GM18520 (cell line): Measurements from ENCODE around the gene MYH7B.

ENCODE experiments used
- ATAC-seq: cut with Tn5 transposase; IDR thresholded peaks from one replicate; pipeline ENCODE4 v1.9.1; 2021; ENCODE audit not compliant: unreplicated experiment

MYH7B gene

GRCh38 chr20:34943808-34944567 is 11.7 kb upstream of the MYH7B start:
- no peak for ATAC-seq

DNA sequence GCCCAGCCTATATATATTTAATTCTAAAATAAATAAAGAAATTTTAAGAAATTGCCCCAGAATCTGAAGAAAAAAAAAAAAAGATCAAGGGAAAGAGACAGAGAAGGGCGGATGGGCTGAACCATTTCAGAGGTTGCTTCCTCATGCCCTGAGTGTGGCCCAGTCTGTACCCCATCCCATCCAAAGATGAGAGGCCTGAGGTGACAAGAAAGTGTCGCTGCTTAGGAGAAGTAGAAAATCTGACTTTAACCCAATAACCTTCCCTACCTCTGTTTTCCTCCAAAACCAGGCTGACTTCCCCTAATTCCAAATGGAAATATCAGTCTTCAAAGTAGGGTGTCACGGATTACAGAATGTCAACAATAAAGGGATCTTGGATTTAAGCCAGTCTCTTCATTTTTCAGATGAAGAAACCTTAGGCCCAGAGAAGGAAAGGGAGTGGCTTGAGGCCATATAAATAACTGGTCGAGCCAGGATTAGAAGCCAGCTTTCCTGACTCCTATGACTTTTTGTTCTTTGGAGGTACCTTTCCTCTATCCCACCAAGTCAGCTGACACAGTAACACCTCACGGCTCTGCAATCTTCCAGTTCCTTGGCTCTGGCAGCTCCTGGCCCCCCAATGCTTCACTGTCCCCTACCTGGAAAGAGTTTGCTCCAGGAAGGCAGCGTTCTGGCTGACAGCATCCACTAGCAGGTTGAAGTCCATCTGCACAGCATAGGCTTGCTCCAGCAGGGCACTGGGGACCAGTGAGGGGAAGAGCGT is 10.2 kb upstream of the MYH7B start:
- ATAC-seq = no peak

DNA sequence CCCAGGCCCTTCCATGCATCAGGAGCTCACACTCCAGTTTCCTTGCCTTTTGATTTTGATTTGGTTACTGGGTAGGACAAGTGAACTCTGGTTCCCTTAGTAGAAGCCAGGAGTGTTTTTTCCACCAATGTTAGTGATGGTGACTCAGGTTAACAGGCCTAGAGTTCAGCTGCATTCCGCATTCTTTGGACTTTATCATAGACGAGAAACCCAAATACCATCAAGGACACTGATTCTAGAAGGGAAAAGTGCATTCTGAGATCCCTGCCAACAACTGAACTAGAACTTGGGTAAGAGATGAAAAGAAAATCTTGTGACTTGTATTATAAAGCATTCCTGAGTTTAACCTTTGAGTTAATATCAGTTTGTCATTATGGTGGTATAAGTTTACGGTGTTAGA is 9.0 kb upstream of the MYH7B start:
- ATAC-seq = no peak

- no peak for ATAC-seq
These were observed 8.3 kb upstream of the MYH7B start for GRCh38 chr20:34947336-34947735.

GRCh38 chr20:34948030-34948429 is 7.6 kb upstream of the MYH7B start:
- no peak for ATAC-seq

DNA sequence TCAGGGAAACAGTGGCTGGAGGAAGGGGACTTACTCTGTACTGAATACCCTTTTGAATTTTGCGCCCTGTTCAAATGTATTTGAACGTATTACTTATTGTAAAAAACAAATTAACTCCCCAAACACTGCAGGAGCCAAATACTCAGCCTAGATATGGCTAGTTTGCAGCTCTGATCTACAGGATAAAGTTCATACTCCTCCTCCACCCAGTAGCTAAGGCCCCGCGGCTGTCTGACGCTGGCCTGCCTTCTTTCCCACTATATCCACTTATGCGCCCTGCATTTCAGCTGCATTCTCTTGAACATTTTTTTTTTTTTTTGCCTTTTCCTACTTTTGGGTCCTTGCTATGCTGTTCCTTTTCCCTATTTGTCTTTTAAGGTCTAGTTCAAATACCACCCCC is 6.5 kb upstream of the MYH7B start:
- ATAC-seq = no peak

DNA sequence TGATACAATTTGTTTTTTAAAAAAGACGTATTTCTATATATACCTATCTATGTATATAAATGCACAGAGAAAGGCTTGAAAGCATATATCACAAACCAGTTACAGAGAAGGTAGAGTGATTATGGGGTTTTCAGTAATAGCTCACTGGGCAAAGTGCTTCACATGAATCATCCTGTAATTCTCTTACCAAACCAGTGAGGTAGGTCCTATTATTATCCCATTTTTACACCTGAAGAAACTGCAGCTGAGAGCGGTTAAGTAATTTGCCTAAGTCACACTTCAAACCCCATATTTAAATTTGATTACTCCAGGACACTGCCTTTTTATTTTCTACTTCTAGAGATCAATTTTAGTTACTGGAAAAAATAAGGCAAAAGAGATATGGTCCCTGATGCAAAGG is 4.4 kb upstream of the MYH7B start:
- ATAC-seq = no peak

DNA sequence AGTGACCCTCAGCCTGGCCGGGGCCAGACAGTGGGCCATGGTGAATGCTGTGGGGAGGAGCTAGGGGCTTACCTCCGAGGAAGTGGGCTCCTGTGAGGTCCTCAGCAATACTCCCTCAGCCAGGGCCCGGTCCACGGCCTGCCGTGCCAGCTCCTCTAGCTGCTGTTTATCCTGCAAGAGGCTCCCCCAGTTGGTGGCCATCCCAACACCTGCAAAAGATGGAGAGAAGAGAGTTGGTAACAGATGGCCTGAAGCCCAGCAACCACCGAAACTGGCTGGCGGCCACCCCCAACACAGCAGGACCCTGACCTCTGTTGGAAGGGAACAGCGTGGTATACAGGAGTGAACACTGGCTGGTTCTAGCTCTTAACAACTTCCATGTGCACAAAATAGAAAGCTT is 4.0 kb upstream of the MYH7B start:
- no peak for ATAC-seq

- ATAC-seq = no peak
These were observed 3.0 kb upstream of the MYH7B start for GRCh38 chr20:34952671-34953070.

DNA sequence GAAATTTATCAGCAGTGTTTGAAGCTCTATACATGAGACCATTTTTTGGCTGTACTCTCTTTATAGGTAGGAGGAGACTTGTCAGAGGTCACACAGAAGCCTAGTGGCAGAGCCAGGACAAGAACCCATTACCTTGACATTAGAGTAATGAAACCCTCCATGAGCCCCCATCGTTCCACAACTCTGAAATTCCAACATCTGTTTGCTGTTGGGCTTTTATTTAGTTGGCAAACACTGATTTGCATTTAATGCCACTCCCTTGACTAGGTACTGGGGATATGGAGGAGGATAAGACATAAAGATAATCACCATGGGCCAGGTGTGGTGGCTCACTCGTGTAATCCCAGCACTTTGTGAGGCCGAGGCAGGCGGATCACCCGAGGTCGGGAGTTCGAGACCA is 1.7 kb upstream of the MYH7B start:
- ATAC-seq = no peak

GRCh38 chr20:34954904-34955230 is 801 bp upstream of the MYH7B start:
- no peak for ATAC-seq

- ATAC-seq = no peak
These were observed 382 bp downstream of the MYH7B start for GRCh38 chr20:34956041-34956458.

- ATAC-seq = no peak
These were observed 1.2 kb downstream of the MYH7B start for GRCh38 chr20:34956751-34957472.

GRCh38 chr20:34964486-34964885 is 8.8 kb downstream of the MYH7B start:
- ATAC-seq = no peak

DNA sequence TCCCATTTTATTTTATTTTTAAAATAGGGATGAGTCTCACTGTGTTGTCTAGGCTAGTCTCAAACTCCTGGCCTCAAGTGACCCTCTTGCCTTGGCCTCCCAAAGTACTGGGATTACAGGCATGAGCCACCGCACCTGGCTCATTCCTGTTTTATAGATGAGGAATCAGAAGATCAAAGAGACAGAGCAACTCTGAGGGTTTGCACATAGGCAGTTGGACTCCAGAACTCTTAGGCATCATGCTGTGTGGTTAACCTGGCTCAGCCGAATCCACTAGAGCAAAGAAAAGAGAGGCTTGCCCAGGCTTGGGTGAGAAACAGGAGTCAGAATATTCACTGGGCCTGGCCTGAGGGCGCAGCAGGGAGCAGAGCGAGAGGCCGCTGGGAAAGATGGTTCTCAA is 9.4 kb downstream of the MYH7B start:
- ATAC-seq = no peak

DNA sequence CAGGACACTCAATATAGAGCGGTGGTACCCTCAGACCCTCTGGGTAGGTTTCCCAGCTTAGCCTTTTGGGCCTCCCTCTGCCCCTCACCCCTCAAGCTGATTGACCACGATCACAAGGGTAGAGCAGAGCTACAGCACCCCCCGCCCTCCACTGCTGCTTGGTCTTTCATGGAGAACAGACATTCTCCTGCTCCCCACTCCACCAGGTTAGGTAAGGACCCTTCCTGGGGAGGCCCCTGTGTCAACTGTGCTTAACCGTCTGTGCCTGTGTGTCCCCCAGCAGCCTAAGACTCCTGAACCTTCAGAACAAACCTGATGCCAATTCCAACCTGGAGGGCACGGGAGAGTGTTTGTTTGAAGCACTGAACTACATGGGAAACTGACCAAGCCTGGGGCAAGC is 11.8 kb downstream of the MYH7B start:
- ATAC-seq = no peak

GRCh38 chr20:34968042-34968775 is 12.5 kb downstream of the MYH7B start:
- ATAC-seq = no peak

DNA sequence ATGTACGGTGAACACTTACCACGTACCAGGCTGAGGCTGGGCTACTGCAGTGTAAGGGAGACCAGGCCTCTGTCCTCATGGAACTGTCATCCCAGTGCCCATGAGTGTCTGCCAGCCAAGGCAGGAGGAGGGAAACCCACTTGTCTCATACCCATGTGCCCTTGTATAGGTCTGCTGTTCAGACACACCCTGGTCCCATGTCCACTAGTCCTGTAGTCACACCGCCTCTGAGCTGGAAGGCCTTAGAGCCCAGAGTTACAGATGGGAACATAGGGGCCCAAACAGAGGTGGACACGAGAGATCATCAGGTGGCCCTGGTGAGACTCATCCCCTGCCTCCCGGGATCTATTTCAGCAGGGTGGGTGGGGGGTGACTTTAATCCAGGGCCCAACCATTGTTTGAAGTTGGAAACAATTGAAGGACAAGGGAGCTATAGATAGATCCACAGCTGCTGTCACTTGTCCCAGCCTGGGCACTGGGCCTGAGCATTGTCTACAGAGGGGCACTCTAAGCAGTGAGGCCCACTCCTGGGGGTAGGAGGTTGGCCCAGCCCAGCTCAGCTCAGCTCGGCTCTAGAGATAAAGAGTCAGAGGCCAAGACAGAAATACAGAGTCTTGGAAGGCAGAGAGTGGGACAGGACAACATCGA is 14.6 kb downstream of the MYH7B start:
- ATAC-seq = no peak

DNA sequence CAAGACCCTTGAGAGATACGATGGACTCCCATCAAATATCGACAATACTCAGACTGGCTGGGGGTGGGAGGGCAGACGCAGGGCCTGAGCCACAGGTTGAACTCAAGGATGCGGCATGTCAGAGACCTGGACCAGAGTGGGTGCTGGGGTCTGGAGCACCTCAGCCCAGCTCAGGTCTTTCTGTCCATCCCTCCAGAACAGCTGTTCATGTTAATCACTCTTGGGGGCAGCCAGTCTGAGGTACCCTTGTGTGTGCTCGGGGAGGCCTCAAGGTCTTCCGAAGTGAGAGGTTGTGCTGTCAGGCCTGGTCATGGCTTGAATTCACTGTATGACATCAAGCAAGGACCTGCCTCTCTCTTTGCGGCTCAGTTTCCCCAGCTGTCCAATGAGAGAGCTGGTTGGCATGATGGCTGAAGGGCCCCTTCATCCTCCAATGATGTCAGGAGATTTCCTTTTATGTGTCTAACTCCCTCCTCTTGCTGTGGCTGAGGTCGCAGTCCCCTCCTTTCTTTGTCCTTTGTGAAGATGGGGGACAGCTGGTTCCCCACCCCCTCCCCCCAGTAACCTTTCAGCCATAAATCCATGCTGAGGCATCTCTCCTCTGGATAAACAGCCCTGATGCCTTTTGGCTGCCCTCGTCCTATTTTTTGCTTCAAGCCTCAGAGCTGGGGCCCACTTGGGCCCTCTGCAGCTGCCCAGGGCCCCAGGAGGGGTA is 15.3 kb downstream of the MYH7B start:
- ATAC-seq = no peak

DNA sequence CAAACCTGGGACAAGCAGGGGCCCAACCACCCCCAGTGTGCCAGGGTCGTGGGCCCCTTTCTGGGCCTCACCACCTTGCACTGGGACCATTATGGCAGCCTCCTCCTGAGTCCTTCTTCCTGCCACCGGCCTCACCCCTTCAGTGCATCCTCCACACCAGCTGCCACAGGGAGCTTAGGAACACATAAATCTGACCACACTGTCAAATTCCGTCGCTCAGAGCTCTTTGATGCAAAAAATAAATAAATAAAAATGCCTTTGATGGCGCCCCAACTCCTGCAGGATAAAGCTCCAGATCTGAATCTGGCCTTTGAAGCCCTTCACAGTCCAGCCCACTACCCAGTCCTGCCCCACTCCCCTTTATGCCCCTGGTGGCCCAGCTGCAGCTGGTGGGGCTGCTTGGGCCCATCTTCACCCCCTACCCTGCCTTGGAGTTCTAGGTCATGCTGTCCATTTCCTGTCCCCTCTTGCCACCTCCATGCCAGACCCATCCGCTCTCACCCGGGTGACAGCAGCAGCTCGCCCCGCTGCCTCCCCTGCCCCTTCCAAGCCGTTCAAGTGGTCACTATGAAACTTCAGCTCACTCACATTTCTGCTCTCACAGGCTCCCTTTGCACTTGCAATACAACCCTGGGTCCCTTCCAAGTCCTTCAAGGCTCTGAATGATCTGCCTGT is 16.0 kb downstream of the MYH7B start:
- no peak for ATAC-seq
